Peyer's patch (tissue), 4 donors: ENCODE data around the gene ABCA6.

Source experiments
- POLR2A ChIP-seq, 2 donors: fragments of 450-650 bp; IDR thresholded peaks; one replicate each; pipeline ENCODE4 v1.5.1; 2017; ENCODE audit warnings: antibody characterized with exemption in 2 of 2, mild to moderate bottlenecking in 2 of 2, moderate library complexity in 2 of 2
- TF ChIP-seq, protein P1 (sequence below), 6 experiments: fragments of 450-650 bp in 4 of 6; fragments of 200-600 bp in 2 of 6; sonication (generic) in 1 of 6; IDR thresholded peaks; one replicate each; pipeline ENCODE4 v1.5.1; 2017 to 2019; ENCODE audit warnings: antibody characterized with exemption in 6 of 6, mild to moderate bottlenecking in 3 of 6, moderate library complexity in 1 of 6

DNA sequence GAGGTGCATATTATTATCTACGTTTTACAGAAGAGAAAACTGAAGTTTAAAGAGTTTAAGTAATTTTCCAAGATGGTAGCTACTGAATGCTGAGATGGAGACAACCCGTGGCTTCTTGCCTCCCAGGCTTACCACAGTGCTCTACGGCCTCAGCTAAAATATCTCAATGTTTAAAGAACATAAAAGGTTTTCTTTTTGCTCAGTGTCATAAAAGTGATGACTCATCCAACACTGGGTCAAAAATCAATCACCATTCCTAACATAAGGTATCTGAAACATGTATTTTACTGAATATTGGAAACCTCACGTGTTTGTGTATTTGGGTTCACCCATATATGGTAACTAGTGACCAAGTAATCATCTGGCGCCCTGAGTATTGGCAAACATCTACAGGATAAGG is 99.4 kb downstream of the ABCA6 start:
- TF ChIP-seq, protein P1, sequence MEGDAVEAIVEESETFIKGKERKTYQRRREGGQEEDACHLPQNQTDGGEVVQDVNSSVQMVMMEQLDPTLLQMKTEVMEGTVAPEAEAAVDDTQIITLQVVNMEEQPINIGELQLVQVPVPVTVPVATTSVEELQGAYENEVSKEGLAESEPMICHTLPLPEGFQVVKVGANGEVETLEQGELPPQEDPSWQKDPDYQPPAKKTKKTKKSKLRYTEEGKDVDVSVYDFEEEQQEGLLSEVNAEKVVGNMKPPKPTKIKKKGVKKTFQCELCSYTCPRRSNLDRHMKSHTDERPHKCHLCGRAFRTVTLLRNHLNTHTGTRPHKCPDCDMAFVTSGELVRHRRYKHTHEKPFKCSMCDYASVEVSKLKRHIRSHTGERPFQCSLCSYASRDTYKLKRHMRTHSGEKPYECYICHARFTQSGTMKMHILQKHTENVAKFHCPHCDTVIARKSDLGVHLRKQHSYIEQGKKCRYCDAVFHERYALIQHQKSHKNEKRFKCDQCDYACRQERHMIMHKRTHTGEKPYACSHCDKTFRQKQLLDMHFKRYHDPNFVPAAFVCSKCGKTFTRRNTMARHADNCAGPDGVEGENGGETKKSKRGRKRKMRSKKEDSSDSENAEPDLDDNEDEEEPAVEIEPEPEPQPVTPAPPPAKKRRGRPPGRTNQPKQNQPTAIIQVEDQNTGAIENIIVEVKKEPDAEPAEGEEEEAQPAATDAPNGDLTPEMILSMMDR (IDR thresholded peaks at IDR 0.05): no peak
- TF ChIP-seq POLR2A (IDR thresholded peaks at IDR 0.05): no peak
